ENCODE measurements around the gene BCL2L2. TPM values are rescaled to one million over a fixed set of nuclear protein-coding genes. Genes with fewer than 3 reads are reported as not detected.

Gene BCL2L2
- total RNA-seq, 4 donors from 2014 or later, result 92.8 to 132 (median 121) TPM

GRCh38 chr14:23310546-23310945 lies 3.9 kb downstream of the BCL2L2 start:
- no peaks in the 10 kb centered on the region for H3K27me3 ChIP-seq
- WGBS, result 75% methylated on average over 1 of the region's 1 CpG
- DNase-seq (ENCODE audit: extremely low spot score), result no peak
- H3K4me1 ChIP-seq, result peaks cover 28 to 42% (median 40%) of the 10 kb centered on the region in 4 donors
- no peak for TF ChIP-seq POLR2AphosphoS5 (IDR thresholded peaks at IDR 0.05)
- TF ChIP-seq EP300 (IDR thresholded peaks at IDR 0.05), result no peak
- no peak for TF ChIP-seq CTCF (IDR thresholded peaks at IDR 0.05)
- TF ChIP-seq POLR2A (IDR thresholded peaks at IDR 0.05; ENCODE audit: low read depth), result no peak
- intact Hi-C loops (cut with DNase I), result loop anchor here (10.0 kb wide), 1 partner anchor 386 kb away; the partner anchor contains the start of gene PRMT5
- no peaks in the 10 kb centered on the region for H3K9me3 ChIP-seq
- H3K27ac ChIP-seq (replicated peaks in 1 of 4), result no peak overlapping the region
- H3K4me3 ChIP-seq, result no peak overlapping the region
- H3K36me3 ChIP-seq, result peaks cover 10 to 46% (median 32%) of the 10 kb centered on the region in 4 donors

DNA sequence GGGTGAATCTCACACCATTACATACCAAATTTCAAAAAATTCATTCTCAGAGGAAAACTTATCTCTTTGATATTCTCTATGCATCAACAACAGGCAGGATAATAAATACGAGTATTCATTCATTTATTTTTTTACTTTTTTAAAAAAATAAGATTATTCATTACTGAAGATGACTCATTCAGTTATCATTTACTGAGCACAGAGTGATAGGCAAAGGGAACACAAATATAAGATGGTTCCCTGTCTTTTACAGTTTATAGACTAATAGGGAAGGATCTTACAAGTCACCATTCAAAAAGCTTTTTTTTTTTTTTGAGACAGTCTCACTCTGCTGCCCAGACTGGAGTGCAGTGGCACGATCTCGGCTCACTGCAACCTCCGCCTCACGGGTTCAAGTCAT lies 9.7 kb downstream of the BCL2L2 start:
- intact Hi-C loops (cut with DNase I), result loop anchor here (10.0 kb wide), 1 partner anchor 391 kb away; the partner anchor contains the start of gene PRMT5

GRCh38 chr14:23319746-23320583 lies 13.3 kb downstream of the BCL2L2 start:
- DNase-seq (ENCODE audit: extremely low spot score), result no peak
- no peak for TF ChIP-seq EP300 (IDR thresholded peaks at IDR 0.05)
- TF ChIP-seq CTCF (IDR thresholded peaks at IDR 0.05), result no peak
- TF ChIP-seq POLR2AphosphoS5 (IDR thresholded peaks at IDR 0.05), result no peak
- no peak for TF ChIP-seq POLR2A (IDR thresholded peaks at IDR 0.05; ENCODE audit: low read depth)

More for the DNA sequence above, 9.7 kb downstream of the BCL2L2 start:
- H3K36me3 ChIP-seq, result peaks cover under 1 to 15% (median 5%) of the 10 kb centered on the region in 4 donors
- H3K9me3 ChIP-seq, result no peaks in the 10 kb centered on the region
- H3K27ac ChIP-seq (replicated peaks in 1 of 4), result no peak overlapping the region
- H3K4me1 ChIP-seq, result peaks cover 0 to 8% (median 7%) of the 10 kb centered on the region in 4 donors
- 88% methylated on average over 5 of the region's 5 CpGs for WGBS
- DNase-seq (ENCODE audit: extremely low spot score), result no peak
- TF ChIP-seq CTCF (IDR thresholded peaks at IDR 0.05) (no peak), EP300 (IDR thresholded peaks at IDR 0.05) (no peak), POLR2AphosphoS5 (IDR thresholded peaks at IDR 0.05) (no peak)
- no peaks in the 10 kb centered on the region for H3K27me3 ChIP-seq
- no peak overlapping the region for H3K4me3 ChIP-seq

DNA sequence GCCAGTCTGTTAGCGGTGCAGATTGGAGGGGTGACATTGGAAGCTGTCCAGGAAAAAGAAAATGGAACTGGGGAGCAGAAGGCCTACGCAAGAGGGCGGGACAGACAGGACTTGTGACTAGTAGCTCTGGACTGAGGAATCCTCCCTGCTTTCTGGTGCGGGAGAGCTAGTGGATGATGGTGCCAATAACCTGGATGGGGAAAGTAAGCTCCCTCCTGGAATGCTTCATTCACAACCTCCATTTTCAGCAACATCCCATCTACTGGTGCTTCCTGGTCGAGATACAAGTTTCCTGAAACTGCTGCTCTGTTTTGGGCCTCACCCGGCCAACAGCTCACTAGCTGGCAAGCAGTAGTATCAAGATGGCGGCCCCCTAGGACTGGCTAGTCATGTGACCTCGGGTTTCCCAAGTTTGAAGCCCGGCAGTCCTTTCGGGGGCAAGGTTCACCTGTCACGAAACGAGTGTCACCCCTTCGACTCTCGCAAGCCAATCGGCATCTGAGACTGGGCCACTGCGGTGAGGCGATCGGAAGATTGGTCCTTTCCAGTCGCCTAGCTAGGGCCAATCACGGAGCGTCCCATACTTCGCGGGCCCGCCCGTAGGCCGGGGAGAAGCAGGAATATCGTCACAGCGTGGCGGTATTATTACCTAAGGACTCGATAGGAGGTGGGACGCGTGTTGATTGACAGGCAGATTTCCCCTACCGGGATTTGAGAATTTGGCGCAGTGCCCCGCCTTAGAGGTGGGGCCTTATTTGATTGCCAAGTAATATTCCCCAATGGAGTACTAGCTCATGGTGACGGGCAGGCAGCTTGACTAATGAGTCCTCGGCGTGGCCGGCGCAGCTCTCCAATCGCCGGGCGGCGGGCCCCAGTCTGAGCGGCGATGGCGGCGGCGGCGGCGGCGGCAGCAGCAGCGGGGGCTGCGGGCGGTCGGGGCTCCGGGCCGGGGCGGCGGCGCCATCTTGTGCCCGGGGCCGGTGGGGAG lies 14.2 kb downstream of the BCL2L2 start, which contains the start of gene PABPN1:
PABPN1 (plus strand) TSS at position 874 of the 988 bp plus-strand sequence; CDS start at position 887, 13 bp downstream.
- Histone ChIP-seq H3K4me1 (peaks cover 16 to 36% (median 27%) of the 10 kb centered on the region in 4 donors), H3K27ac (replicated peaks in 1 of 4) (peak within 1 kb of the TSS; percentile 98 to 99 (median 98)), H3K9me3 (no peaks in the 10 kb centered on the region), H3K4me3 (peak within 1 kb of the TSS; percentile 87 to 99 (median 94)), H3K27me3 (no peaks in the 10 kb centered on the region), H3K36me3 (peaks cover 16 to 36% (median 31%) of the 10 kb centered on the region in 4 donors)
- WGBS, result 7% methylated on average over 33 of the region's 63 CpGs
- TF ChIP-seq POLR2A (IDR thresholded peaks at IDR 0.05; ENCODE audit: low read depth), result no peak
- TF ChIP-seq POLR2AphosphoS5 (IDR thresholded peaks at IDR 0.05), result peak; percentile 85 to 90
- peak in 1 of 3 experiments; percentile 8 for TF ChIP-seq CTCF (IDR thresholded peaks at IDR 0.05)
- DNase-seq (ENCODE audit: extremely low spot score), result peak; percentile 100
- intact Hi-C loops (cut with DNase I), result loop anchor here (5.0 kb wide), 1 partner anchor 236 kb away; the partner anchor contains the start of gene THTPA

More at GRCh38 chr14:23319746-23320583, 13.3 kb downstream of the BCL2L2 start:
- Histone ChIP-seq H3K27me3 (no peaks in the 10 kb centered on the region), H3K4me3 (peak overlapping the region; percentile 87 to 99 (median 94)), H3K9me3 (no peaks in the 10 kb centered on the region), H3K36me3 (peaks cover 15 to 27% (median 22%) of the 10 kb centered on the region in 4 donors), H3K27ac (replicated peaks in 1 of 4) (peak overlapping the region; percentile 89 to 99 (median 98)), H3K4me1 (peaks cover 16 to 36% (median 27%) of the 10 kb centered on the region in 4 donors)
- WGBS, result 89% methylated on average over 17 of the region's 17 CpGs
- intact Hi-C loops (cut with DNase I), result loop anchor here (5.0 to 10.0 kb wide), 2 partner anchors 237 to 395 kb away; partner anchors contain the start of genes PRMT5 and THTPA
